ENCODE measurements around the gene TRAP1. TPM values are rescaled to one million over a fixed set of nuclear protein-coding genes. Genes with fewer than 3 reads are reported as not detected.
"Not testable (repeated sequence)": the region's sequence is repeated elsewhere in the genome, so short reads cannot be mapped to it uniquely, and the experiment has no call there.

Gene TRAP1
- total RNA-seq, 1 donor from 2014 or later: 104 TPM

- no peak for DNase-seq (ENCODE audit: low read depth in 2 of 2)
Observed at GRCh38 chr16:3673676-3674377, 43.5 kb downstream of the TRAP1 start.

- DNase-seq (ENCODE audit: low read depth in 2 of 2): no peak
Observed at GRCh38 chr16:3673201-3673600, 44.1 kb downstream of the TRAP1 start.

GRCh38 chr16:3672571-3673041 is 44.7 kb downstream of the TRAP1 start:
- DNase-seq (ENCODE audit: low read depth in 2 of 2): no peak

- no peak for DNase-seq (ENCODE audit: low read depth in 2 of 2)
Observed at GRCh38 chr16:3671424-3671823, 45.9 kb downstream of the TRAP1 start.

DNA sequence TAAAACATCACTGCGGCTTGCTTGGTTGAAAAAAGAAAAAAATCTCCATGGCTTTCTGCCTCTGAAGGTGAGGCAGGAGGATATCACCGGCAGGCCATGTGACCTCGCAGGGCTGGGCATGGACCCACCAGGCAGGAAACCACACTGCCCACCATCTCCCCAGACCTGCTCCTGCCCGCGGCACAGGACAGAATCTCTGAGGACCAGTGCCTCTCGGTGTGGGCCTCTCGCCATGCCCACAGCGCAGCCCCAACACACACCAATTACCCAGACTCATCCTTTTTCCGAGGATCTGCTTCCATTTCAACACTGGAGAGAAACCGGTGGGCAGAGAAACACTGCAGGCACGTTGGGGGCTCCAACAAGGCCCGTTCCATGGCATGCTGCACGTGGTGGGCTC is 46.6 kb downstream of the TRAP1 start:
- DNase-seq (ENCODE audit: low read depth in 2 of 2): no peak

DNA sequence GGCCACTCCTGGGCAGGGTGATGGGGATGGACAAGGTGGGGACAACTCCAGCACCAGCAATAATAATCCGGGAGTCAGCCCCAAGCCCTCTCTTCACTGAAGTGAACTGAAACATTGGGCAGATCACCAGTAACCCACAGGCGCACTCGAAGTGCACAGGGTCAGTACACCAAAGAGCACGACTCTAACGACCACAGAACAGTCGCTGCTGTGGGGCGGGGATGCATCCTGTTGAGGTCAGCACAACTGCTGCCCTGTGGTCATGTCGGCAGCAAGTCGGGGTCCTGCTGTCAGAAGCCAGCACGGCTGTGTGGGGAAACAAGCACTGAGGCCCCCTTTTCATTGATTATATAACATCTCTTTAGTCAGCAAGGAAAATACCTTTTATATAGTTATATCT is 48.2 kb downstream of the TRAP1 start:
- DNase-seq (ENCODE audit: low read depth in 2 of 2): no peak

DNA sequence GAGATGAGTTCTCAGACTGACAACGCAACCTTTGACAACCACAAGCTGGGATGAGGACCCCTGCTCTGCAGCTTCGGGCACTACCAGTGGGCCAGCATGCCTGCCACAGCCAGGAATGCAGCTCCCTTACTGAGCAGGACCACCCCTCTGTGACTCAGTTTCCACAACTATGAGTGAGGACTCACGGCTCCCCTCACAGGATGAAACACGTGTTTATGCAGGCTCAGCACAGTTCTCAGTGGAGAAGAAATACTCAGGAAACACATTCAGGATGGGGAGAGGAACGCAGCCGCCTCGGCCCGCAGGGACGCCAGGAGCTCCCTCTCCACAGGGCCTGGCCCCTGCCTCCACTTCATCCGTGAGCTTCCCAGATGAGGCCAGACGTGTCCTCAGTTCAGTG is 48.7 kb downstream of the TRAP1 start:
- DNase-seq (ENCODE audit: low read depth in 2 of 2): no peak

- no peak for DNase-seq (ENCODE audit: low read depth in 2 of 2)
Observed at GRCh38 chr16:3665508-3665907, 51.8 kb downstream of the TRAP1 start.

- no peak for DNase-seq (ENCODE audit: low read depth in 2 of 2)
Observed at GRCh38 chr16:3664187-3664896, 53.0 kb downstream of the TRAP1 start.

- DNase-seq (ENCODE audit: low read depth in 2 of 2): no peak
Observed at GRCh38 chr16:3662601-3663000, 54.7 kb downstream of the TRAP1 start.

- DNase-seq (ENCODE audit: low read depth in 2 of 2): no peak
Observed at GRCh38 chr16:3661922-3662321, 55.4 kb downstream of the TRAP1 start.

DNA sequence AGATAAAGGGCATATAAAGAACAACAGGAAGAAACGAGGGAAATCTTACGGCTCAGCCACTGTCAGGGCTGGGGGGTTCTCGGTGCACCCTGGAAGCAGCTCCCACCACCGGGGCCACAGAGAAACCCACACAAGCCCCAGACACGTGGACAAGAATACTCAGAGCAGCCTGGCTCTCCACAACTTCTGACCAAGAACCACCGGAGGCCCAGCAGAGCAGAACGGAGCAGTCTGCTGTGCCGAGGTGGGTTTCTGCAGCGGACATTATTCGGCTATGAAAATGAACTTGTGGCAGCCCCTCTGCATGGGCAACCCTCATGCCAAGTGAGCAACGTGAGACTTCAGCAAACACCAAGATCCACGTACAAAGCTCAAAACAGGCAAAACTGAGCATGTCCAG is 56.0 kb downstream of the TRAP1 start:
- DNase-seq (ENCODE audit: low read depth in 2 of 2): no peak

- DNase-seq (ENCODE audit: low read depth in 2 of 2): no peak
Observed at GRCh38 chr16:3659251-3659650, 58.1 kb downstream of the TRAP1 start.

DNA sequence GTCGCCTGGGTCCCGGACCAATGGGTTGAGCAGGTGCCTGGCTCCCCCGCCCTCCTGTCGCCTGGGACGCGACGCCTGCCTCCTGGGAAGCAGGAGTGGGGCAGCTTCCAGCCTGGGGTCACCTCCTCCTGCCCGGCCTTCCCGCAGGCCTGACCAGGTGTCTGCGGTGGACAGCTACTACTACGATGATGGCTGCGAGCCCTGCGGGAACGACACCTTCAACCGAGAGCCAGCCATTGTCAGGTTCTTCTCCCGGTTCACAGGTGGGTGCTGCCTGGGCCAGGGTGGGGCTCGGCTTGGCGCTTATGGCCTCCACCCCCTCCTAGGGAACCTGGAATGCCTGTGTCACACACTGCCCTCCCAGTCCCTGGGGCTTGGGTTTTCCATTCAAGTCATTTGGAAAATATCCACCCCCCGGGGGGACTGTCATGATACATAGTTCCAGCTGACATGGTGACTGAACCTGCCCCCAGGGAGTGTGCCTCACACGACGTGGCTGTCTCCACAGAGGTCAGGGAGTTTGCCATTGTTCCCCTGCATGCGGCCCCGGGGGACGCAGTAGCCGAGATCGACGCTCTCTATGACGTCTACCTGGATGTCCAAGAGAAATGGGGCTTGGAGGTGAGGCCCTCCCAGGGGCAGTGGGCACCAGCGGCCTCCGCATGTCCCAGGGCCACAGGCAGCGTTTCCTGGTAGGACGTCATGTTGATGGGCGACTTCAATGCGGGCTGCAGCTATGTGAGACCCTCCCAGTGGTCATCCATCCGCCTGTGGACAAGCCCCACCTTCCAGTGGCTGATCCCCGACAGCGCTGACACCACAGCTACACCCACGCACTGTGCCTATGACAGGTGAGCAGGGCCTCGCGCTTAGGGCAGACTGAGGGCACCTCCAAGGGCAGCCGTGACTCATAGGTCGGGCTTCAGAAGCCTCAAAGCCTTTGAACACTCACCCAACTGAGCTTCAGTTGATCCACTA is 60.5 kb downstream of the TRAP1 start:
- no peak for DNase-seq (ENCODE audit: low read depth in 2 of 2)

DNA sequence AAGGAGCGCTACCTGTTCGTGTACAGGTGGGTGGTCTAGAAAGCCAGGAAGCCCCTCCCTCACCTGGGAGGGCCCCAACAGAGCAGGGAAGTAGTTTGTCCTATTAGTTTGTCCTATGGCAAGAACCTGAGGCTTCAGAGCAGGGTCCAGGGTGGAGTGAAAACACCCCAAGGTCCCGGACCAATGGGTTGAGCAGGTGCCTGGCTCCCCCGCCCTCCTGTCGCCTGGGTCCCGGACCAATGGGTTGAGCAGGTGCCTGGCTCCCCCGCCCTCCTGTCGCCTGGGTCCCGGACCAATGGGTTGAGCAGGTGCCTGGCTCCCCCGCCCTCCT is 61.2 kb downstream of the TRAP1 start:
- DNase-seq (ENCODE audit: low read depth in 2 of 2): not testable (repeated sequence)

DNA sequence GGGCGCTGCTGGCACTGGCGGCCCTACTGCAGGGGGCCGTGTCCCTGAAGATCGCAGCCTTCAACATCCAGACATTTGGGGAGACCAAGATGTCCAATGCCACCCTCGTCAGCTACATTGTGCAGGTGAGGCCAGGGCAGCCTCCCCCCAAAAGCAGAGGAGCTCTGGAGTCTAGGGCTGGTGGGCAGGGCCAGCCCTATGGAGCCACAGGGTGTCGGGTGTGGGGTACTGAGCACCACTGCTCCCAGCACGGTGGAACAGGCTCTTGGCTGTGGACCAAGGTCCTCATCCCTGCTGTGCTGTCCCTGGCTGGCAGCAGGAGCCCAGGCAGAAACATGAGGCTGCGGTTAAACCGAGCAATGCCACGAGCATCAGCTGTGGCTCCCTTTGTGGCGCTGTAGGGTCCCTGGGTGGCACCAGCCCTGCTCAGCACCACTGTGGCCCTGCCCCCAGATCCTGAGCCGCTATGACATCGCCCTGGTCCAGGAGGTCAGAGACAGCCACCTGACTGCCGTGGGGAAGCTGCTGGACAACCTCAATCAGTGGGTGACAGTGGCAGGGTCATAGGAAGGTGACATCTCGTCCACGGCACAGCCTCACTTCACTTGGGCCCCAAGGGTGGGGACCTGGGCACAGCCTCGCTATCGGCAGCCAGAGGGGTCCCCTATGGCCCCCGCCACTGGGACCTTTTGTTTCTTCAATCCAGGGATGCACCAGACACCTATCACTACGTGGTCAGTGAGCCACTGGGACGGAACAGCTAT is 61.7 kb downstream of the TRAP1 start:
- DNase-seq (ENCODE audit: low read depth in 2 of 2): no peak

GRCh38 chr16:3655030-3655395 is 62.3 kb downstream of the TRAP1 start:
- no peak for DNase-seq (ENCODE audit: low read depth in 2 of 2)

GRCh38 chr16:3654249-3654991 is 62.9 kb downstream of the TRAP1 start, which contains the start of gene DNASE1:
Gene DNASE1 (plus strand): TSS chr16:3654691. CDS start chr16:3655374, 683 bp downstream.
- peak; percentile 29 to 70 for DNase-seq (ENCODE audit: low read depth in 2 of 2)

DNA sequence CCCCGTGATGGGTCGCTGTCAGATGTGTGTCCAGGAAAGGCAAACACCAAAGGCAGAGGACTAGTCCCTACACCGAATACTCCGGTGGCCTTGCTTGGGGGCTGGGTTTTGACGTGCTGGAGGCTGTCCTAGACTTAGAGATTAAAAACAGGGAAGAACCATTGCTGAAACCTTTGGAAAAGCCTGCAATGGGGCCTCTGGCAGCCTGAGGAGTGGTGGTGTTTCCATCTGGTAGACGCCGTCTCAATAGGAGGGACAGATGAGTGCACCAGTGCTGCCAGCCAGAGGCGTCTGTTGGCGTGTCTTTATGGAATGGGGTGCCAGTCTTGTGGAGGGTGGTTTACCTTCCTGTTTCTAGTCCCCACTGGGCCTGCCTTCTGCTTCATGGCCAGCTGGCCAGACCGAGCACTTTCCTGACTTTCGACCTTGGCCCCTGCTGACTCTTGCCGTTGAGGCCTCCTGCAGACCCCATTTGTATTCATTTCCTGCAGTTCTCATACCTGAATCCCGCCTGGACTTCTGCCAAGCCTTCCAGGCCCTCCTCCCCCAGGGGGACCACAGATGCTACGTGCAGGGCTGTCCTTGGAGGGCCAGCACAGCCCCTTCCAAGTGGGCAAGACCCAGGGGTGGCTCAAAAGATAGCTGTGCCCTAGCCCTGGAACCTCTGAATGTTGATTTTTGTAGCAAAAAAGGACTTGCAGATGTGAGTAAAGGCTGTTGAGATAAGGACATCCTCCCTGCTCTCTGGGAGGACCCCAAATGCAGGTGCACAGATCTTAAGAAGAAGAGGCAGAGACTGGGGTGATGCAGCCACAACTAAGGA is 64.7 kb downstream of the TRAP1 start:
- no peak for DNase-seq (ENCODE audit: low read depth in 2 of 2)
